HG02852 (cell line): ENCODE measurements around the gene PLCB1.
A peak's percentile ranks its signal among the peaks of the same experiment; 100 is the strongest.

Experiments used
- ATAC-seq: cut with Tn5 transposase; IDR thresholded peaks from one replicate; pipeline ENCODE4 v1.9.1; 2021; ENCODE audit warnings: mild to moderate bottlenecking, moderate library complexity; ENCODE audit not compliant: unreplicated experiment

PLCB1 gene

DNA sequence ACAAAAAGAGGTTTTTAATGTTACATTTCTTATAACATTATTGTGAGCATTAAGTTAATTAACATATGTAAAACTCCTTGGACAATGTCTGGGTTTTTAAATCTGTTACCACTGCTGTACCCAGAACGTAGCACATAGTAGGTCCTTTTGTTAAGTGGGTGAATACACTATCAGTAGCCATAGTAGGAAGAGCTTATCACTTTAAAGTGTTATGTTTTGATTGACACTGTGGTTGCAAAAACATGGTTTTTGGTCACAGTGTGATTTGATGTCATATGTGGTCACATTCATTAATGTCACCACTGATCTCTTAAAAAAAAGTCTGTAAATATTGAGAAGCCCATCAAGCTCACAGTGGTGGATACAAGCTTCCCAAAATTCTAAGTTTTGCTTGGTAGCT, 160.7 kb downstream of the PLCB1 start:
- ATAC-seq, result no peak

DNA sequence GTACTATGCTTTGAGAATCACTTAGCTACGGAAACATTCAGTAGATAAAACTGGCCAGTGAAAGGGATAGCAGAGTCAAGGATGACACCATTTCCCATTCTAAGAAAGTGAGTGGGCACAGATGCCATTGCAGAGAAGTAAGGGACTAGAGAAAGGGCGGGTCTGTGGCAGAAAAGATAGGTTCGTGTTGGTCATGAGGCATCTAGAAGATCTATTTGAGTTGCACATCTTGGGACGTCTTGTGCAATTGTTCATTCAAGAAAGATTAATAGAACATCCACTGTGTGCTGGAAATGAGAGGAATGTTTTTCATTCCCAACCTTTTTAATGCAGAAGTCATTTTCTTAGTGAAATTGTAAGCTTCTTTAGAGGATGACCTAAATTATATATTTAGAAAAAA, 161.7 kb downstream of the PLCB1 start:
- no peak for ATAC-seq

DNA sequence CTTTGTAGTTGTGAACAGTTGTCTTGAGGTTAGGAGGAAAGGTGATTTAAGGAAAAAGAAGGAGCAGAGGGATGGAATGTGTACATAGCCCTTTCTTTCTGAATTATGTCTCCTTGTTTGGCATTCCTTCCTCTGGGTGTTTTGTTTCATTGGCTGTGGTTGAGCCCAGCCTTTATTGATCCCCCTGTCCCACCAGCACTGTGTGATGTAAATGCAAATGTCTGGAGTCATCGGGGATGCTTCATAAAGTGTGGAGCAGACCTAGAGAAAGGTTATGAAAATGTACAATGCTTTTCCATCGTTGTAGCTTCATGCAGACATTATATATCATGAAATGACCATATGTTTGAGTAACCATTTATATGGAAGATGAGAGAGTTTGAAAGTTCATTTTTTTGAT, 164.5 kb downstream of the PLCB1 start:
- no peak for ATAC-seq

DNA sequence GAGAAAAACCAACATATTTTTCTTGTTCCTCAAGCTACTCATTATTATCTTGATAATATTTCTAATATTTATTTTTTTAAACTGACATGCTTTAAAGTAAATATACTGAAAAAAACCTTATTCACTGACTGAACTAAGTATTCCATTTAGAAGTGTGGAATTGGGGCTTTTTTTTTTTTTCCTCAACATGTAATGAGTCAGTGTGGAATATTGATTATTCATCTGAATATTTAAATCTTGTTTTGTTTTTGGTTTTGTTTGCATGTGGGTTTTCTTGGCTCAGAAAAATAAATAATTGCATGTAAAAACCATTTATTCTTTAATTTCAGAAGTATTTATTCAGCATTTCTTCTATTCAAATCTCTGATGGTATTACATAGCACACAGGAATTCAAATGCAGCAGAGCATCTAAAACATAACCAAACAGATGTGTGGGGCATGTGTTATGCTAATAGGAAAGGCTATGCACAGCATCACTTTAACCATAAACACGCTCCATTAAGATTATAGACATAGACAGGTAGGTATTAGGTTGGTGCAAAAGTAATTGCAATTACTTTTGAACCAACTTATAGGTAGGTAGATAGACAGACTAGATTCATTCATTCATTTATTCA, 166.5 kb downstream of the PLCB1 start:
- no peak for ATAC-seq

DNA sequence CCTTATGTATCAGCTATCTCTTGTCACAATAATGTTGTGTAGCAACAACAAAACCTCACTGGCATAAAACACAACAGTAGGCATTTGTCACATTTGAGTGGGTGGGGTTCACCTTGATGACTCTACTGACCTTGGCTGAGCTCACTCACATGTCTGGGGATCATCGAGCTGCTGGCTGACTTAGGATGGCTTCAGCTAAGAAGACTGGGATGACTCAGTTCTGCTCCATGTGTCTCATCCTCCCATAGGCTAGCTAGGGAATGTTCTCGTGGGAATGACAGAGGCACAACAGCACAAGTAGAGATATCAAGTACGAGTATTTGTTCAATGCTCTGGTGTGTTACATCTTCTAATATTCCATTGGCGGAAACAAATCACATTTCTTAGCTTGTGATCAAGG, 167.9 kb downstream of the PLCB1 start:
- ATAC-seq, result no peak

DNA sequence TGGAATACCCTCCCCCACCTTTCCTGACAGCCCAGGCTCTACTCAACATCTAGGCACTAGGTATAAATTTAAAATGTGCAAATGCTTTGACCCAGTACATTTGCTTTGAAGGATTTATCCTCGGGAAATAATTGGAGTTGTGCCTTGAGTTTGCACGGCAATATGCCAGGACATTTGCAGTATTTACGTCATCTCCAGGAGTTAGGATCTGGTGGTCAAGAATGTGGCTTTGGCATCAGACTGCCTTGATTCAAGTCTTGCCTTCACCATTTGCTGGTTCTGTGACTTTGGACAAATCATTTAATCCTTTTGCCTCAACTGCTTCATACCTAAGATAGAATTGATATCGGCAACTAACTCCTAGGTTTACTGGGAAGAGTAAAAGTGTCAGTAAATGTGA, 169.6 kb downstream of the PLCB1 start:
- no peak for ATAC-seq

DNA sequence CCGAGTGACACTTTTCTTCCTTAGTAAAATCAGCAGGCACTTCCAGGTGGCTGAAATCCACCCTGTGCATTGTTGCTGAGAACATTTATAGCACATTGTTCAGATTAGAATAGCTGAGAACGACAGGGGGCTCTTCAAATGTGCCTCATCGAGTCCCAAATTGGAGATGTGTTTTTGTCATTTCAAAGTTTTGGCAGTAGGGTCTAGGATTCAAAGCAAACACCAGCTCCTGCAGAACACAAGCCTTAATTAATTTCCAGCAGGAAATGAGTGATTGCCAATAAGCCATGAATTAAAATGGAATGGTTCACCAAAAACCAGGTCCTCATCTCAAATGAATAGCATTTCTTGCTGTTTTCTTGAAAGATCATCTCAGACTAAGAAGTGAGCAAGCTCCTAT, 171.6 kb downstream of the PLCB1 start:
- no peak for ATAC-seq

DNA sequence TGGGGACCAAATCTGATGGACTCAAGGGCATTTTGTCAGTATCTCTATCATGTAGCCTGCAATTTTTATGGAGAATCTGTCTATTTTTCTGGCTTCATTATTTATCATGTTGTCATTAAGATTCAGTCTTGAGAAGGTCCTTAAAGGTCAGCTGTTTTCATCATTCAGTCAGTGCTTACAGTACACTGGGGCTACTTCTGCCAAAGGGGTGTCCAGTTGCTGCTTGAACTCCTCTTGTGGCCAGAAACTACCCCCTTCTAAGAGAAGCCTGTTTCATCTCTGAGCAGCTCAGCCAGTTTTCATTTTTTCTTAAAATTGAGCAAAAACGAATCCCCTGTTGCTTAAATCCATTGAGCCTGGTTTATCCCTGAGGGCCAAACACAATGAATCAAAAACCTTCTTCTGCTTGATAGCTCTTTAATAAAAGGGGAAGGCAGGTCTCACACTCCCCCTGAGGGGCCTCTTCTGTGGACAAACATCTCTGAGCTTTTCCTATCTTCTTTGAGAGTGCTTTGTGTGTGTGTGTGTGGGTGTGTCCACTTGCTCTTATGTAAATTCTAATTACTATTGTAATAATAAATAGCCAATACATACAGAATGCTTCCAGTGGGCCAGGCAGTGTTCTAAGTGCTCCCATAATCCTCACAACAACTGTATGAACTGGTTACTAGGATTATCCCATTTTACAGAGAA, 172.2 kb downstream of the PLCB1 start:
- no peak for ATAC-seq

DNA sequence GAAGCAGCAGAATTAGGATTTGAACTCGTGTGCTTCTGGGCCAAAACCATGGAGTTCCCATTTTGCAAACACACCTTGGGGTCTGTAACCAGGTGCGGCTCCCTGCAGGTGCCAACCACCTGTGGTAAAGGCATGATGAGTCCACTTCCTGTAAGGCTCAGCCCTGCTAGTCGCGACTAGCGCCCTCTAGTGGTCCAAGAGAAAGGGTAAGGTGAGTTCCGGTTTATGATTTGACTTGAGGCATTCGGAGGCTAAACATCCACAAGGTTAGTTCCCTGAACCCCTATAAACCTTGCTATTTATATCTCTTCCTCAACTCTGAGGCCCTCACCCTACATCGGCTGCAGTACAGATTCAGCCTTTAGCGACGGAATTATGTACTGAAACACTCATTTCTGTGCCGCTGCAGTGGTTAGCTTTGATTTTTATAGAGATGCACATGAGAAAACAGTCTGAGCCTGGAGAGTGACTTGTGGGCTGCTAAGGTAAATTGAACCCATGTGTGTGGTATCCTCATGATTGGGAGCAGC, 173.4 kb downstream of the PLCB1 start:
- peak; percentile 95 for ATAC-seq

DNA sequence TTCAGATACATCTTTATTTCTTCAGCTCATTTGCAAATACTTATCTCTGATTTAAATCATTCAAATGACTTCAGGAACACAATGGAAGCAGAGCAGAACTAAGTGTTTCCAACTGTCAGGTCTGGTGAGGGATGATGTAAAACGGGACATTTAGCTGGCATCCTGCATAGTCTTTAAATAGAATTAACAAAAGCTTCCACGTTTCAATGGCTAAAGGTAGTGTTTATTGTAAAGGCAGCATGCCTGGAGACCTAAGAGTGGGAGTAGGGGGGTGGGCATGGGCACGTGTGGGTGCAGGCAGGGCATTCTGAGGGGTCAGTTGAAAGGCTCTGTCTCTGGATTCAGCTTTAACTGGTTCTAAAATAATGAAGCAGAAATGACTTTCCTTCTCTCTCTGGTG, 174.9 kb downstream of the PLCB1 start:
- no peak for ATAC-seq

DNA sequence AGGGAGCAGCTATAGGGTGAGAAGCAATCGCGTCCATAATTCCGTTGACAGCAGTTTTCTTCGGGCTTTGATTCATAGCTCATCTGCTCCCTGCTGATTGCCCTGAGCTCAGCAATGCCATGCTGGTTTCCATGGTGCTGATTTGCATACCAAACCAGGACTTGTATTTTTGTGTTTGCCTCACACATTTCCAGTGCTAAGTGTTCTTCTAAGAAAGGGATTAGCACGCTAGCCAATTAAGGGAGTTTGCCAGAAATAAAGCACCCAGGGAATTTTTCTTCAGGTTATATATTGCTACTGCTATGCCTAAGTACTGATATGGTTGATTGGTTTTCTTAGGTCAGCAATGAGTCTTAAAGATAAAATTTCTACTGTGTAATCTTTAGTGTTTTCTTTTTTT, 177.6 kb downstream of the PLCB1 start:
- no peak for ATAC-seq

DNA sequence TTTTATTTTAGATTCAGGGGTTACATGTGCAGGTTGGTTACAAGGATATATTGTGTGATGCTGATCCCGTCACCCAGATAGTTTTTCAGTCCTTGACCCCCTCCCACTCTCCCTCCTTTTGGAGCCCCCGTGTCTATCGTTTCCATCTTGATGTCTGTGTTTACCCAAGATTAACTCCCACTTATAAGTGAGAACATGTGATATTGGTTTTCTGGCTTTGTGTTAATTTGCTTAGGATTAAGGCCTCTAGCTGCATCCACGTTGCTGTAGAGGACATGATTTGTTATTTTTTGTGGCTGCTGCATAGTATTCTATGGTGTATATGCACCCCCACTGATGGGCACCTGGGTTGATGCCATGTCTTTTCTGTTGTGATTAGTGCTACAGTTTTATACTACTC, 178.6 kb downstream of the PLCB1 start:
- no peak for ATAC-seq

DNA sequence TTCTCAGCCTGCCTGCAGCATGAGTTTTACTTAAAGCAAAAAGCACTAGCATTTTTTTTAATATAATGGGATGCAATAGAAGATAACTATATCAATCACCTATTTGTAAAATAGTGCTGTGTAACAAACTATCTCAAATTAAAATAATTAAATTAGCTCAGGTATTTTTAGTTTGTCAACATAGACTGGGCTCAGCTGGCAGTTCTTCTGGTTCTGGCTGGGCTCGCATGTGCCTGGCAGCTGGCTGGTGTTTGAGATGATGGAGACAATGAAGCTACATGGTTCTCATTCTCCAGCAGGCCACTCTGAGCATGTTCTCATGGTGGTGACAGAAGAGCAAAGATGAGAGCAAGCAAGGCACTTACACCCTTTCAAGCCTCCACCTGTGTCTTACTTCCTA, 181.0 kb downstream of the PLCB1 start:
- ATAC-seq, result no peak

DNA sequence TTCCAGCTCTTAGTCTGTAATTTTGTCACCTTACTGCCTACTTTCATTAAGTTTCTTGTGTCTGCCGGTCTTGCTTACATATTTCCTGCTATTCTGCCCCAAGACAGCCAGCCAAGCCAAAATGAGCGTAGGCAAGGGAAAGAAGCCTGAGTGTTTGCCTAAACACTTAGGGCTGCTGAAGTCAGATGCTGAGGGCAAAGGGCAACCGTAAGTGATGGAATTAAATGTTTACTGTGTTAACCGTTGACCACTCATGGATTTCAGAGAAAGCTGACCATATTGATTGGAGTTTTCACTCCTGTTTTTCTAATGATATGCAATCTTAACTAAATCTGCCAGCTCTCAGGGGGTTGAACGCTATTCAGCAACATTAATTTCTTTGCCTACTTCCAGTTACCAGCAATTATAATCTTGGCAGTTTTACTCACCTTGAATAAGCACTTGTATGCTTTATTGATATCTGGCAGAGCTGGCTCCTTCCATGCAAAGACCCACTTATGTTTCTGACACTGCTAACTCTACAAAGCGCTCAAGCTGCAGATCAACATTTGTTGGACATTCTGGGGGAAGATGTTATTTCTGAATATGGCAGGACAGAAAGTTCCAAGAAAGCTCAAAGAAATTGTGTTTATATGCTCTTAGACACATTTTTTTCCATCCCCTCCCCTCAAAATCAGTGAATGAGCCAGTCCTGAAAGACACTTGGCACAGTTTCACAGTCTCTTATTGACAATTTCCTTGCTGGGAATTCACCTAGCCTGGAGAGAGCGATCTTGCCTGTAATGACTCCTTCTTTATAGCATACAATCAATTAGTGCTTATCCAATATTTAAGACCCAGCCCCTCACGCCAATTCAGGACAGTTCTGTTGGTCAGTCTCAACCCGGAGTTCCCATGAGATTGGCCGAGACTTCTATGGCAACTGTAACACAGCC, 183.8 kb downstream of the PLCB1 start:
- ATAC-seq, result no peak

DNA sequence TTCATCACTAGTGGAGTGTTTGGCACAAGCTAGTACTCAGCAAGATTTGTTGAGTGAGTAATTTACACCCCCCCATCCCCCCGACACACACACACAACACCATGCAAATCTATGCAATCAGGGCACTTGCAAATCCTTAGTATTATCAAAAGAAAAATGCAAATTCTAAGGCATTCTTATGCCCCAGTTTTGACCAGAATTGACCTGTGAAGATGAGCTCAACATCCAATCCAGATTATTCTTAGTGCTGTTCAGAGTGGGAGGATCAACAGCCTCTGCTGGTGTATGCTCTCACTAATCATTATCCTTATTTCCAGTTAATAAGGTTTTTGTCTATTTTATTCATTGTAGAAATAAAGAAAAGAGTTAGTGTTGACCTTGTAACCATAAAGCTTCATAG, 185.4 kb downstream of the PLCB1 start:
- ATAC-seq, result no peak

DNA sequence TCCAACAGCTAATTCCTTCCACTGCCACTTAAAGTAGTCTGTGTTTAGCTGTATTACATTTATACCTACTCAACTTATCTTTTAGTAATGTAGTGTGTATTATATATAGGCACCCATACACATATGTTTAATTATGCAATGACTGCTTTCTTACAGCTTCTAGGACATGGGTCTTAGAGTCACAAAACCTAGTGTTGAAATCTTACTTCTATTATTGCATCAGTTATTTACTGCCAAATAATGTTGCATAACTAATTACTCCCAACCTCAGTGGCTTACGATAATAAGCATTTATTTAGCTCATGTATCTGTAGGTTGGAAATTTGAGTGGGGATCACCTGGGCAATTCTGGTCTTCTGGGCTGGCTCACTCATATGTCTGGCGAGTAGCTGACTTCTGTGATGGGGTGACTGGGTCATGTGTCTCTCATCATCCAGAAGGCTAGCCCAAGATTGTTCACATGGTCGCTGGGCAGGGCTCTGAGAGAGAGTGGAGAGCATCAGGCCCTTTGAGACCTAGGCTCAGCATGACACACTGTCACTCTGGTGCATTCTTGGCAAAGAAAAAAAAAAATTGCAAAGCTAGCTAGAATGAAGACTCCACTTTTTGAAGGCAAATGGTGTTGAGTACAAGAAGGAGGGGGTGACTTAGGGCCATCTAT, 187.0 kb downstream of the PLCB1 start:
- ATAC-seq, result no peak

DNA sequence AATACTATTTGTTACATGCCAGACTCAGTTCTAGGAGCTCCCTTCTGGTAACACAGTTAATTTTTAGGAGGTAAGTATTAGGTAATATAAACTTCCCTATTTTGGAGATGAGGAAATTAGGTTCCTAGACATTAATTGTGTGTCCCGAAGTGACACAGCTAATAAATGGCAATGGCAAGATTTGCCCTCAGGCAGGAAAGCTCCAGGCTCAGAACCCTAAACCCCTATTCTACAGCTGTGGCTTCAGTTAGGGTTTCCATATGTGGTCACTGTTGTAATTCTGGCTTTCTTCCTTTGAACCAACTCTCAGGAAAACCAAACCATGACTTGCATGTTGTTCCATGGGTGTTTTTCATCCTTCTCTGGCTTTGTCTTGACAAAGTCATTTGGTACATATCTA, 188.2 kb downstream of the PLCB1 start:
- no peak for ATAC-seq

DNA sequence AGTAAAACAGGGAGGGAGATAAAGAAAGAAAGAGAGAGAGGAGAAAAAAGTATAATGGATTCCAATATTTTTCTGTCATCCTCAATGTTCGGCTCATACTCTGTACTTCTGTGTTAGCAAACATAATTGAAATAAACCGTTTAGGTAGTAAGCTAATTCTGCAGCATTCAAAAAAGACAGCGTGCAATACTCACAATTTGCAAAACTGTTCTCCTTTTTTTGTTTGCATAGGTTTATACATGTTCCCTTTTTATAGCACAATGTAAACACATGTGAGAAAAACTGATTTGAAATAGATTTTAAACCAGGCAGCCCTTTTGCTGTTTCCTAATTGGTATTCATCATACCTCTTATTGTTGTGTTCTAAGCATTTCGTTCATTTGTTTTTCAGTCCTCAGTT, 188.9 kb downstream of the PLCB1 start:
- ATAC-seq, result no peak

DNA sequence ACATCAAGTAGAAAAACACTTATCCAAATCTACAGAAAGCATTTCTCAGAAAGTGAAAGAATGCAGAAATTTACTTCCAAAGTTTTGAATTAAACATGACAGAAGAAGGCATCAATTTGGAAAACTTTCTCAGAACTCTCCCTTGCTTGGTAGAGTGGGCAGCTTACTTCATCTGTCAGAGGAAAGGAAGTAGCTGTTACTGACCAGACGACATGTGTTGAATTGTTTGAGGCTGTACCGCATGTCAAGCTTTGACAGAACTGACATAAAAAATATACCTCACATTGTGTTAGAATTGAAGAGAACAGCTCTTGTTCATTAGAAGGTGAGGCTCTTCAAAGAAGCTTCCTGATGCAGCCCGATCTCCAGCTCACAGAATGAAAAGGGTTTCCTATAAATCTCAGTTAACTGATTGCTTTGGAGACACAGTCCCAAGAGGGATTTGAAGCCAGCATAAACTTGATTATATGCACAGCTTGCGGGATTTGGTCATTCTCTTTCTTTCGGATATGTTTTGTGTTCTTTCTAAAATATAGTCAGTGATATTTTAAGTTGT, 190.7 kb downstream of the PLCB1 start:
- no peak for ATAC-seq

DNA sequence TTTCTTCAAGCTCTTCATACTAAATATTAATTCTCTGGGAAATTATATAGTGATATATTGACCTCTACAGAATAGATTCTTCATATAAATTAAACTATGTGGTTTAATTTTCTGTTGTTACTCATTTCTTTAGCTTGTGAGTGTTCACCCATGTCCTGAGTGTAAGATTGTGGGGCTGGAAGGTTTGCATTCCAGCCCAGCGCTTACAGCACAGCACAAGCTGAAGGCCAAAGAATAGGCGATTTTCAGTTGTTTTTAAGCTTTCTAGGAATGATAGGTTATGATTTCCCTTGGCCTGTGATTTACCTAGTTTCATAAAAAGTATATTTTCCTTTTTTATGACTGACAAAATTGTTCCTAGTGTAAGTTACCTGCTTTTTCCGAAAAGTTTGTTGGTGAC, 194.1 kb downstream of the PLCB1 start:
- ATAC-seq, result no peak

DNA sequence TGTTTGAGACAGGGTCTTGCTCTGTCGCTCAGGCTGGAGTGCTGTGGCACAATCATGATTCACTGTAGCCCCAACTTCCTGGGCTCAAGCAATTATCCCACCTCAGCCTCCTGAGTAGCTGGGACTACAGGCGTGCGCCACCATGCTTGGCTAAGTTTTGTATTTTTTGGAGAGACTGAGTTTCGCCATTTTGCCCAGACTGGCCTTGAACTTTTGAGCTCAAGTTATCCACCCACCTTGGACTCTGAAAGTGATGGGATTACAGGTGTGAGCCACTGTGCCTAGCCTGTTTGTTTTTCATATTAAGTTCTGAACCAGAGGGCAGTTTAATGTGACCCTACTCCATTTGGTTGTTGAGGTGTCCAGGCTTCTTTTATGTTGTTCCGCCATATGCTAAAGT, 194.8 kb downstream of the PLCB1 start:
- no peak for ATAC-seq
